ENCODE data around the gene DOCK7. TPM values are rescaled to one million over a fixed set of nuclear protein-coding genes. Genes with fewer than 3 reads are reported as not detected.

The DOCK7 gene
- total RNA-seq, 1 experiment from 2014 or later: 46.9 TPM

DNA sequence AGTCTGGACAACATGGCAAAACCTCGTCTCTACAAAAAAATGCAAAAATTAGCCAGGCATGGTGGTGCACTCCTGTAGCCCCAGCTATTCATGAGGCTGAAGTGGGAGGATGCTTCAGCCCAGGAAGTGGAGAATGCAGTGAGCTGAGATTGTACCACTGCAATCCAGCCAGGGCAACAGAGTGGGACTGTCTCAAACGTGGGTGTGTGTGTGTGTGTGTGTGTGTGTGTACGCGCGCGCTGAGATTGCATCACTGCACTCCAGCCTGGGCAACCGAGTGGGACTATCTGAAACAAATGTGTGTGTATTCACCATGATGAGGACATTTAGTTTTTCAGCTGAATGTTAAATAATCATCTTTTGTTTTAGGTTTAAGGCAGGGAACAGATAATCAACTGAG, 230.2 kb downstream of the DOCK7 start:
- TF ChIP-seq CTCF (IDR thresholded peaks at IDR 0.05; ENCODE audit: unreplicated experiment): no peak
- Mint-ChIP-seq H3K27me3 (ENCODE audit: insufficient read depth, unreplicated experiment) (no peaks in the 10 kb centered on the region), H3K36me3 (ENCODE audit: insufficient read depth, unreplicated experiment) (peaks cover 28% of the 10 kb centered on the region), H3K9me3 (ENCODE audit: unreplicated experiment) (no peaks in the 10 kb centered on the region), H3K4me3 (ENCODE audit: unreplicated experiment) (no peak overlapping the region), H3K27ac (ENCODE audit: low read depth, unreplicated experiment) (no peak overlapping the region), H3K4me1 (ENCODE audit: insufficient read depth, unreplicated experiment) (no peaks in the 10 kb centered on the region)
- DNase-seq (ENCODE audit: unreplicated experiment): no peak
- BruUV-seq (replicated peaks): no TSS peak
- intact Hi-C loops (cut with micrococcal nuclease): no loop called here
- CTCF ChIA-PET: interaction anchor here (0.5 to 0.6 kb wide), 2 partner anchors 264 kb away, joined by 3 to 5 read pairs; no protein-coding TSS in a partner anchor
- POLR2A ChIA-PET: interaction anchor here (0.8 kb wide), 1 partner anchor 13 kb away, joined by 3 read pairs; no protein-coding TSS in a partner anchor

- no TSS peak for BruUV-seq (replicated peaks)
- H3K9me3 Mint-ChIP-seq (ENCODE audit: unreplicated experiment): no peaks in the 10 kb centered on the region
- CTCF ChIA-PET: interaction anchor here (0.6 kb wide), 1 partner anchor 267 kb away, joined by 3 read pairs; no protein-coding TSS in a partner anchor
- no peak for TF ChIP-seq CTCF (IDR thresholded peaks at IDR 0.05; ENCODE audit: unreplicated experiment)
- intact Hi-C loops (cut with micrococcal nuclease): no loop called here
- H3K27ac Mint-ChIP-seq (ENCODE audit: low read depth, unreplicated experiment): no peak overlapping the region
- no peak for DNase-seq (ENCODE audit: unreplicated experiment)
- peaks cover 65% of the 10 kb centered on the region for H3K36me3 Mint-ChIP-seq (ENCODE audit: insufficient read depth, unreplicated experiment)
- POLR2A ChIA-PET: no interaction called here
- H3K4me1 Mint-ChIP-seq (ENCODE audit: insufficient read depth, unreplicated experiment): no peaks in the 10 kb centered on the region
- no peaks in the 10 kb centered on the region for H3K27me3 Mint-ChIP-seq (ENCODE audit: insufficient read depth, unreplicated experiment)
- no peak overlapping the region for H3K4me3 Mint-ChIP-seq (ENCODE audit: unreplicated experiment)
Measured at GRCh38 chr1:62452951-62453350, 235.2 kb downstream of the DOCK7 start.

DNA sequence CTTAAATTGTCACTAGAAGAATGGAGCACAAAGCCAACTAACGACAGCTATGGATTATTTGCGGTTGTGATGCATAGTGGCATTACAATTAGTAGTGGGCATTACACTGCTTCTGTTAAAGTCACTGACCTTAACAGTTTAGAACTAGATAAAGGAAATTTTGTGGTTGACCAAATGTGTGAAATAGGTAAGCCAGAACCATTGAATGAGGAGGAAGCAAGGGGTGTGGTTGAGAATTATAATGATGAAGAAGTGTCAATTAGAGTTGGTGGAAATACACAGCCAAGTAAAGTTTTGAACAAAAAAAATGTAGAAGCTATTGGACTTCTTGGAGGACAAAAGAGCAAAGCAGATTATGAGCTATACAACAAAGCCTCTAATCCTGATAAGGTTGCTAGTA, 237.9 kb downstream of the DOCK7 start:
- no peaks in the 10 kb centered on the region for H3K27me3 Mint-ChIP-seq (ENCODE audit: insufficient read depth, unreplicated experiment)
- H3K27ac Mint-ChIP-seq (ENCODE audit: low read depth, unreplicated experiment): peak overlapping the region; percentile 4
- no peaks in the 10 kb centered on the region for H3K9me3 Mint-ChIP-seq (ENCODE audit: unreplicated experiment)
- no peak for DNase-seq (ENCODE audit: unreplicated experiment)
- H3K4me3 Mint-ChIP-seq (ENCODE audit: unreplicated experiment): no peak overlapping the region
- BruUV-seq (replicated peaks): no TSS peak
- intact Hi-C loops (cut with micrococcal nuclease): no loop called here
- ChIA-PET CTCF (interaction anchor here (0.7 kb wide), 1 partner anchor 221 kb away, joined by 3 read pairs; no protein-coding TSS in a partner anchor), POLR2A (interaction anchor here (0.6 to 1.7 kb wide), 2 partner anchors 12 to 25 kb away, joined by 4 to 10 read pairs; no protein-coding TSS in a partner anchor)
- H3K4me1 Mint-ChIP-seq (ENCODE audit: insufficient read depth, unreplicated experiment): no peaks in the 10 kb centered on the region
- H3K36me3 Mint-ChIP-seq (ENCODE audit: insufficient read depth, unreplicated experiment): peaks cover 71% of the 10 kb centered on the region
- TF ChIP-seq CTCF (IDR thresholded peaks at IDR 0.05; ENCODE audit: unreplicated experiment): no peak

GRCh38 chr1:62448221-62448933, 239.8 kb downstream of the DOCK7 start:
- Mint-ChIP-seq H3K27ac (ENCODE audit: low read depth, unreplicated experiment) (peak overlapping the region; percentile 31), H3K4me3 (ENCODE audit: unreplicated experiment) (no peak overlapping the region), H3K9me3 (ENCODE audit: unreplicated experiment) (no peaks in the 10 kb centered on the region), H3K27me3 (ENCODE audit: insufficient read depth, unreplicated experiment) (no peaks in the 10 kb centered on the region), H3K4me1 (ENCODE audit: insufficient read depth, unreplicated experiment) (no peaks in the 10 kb centered on the region), H3K36me3 (ENCODE audit: insufficient read depth, unreplicated experiment) (peaks cover 77% of the 10 kb centered on the region)
- POLR2A ChIA-PET: interaction anchor here (1.0 to 1.6 kb wide), 2 partner anchors 10 kb away, joined by 3 to 4 read pairs; no protein-coding TSS in a partner anchor
- BruUV-seq (replicated peaks): no TSS peak
- CTCF ChIA-PET: no interaction called here
- no peak for TF ChIP-seq CTCF (IDR thresholded peaks at IDR 0.05; ENCODE audit: unreplicated experiment)
- intact Hi-C loops (cut with micrococcal nuclease): no loop called here
- no peak for DNase-seq (ENCODE audit: unreplicated experiment)
